Neutrophil (primary cell): ENCODE results near the gene EYS.
"Not testable (repeated sequence)": the region's sequence is repeated elsewhere in the genome, so short reads cannot be mapped to it uniquely, and the experiment has no call there.

ENCODE experiments used
- H3K27ac ChIP-seq: fragments of 200-600 bp; sonication (generic); 2 replicates; pipeline ENCODE4 v1.5.1; 2016; ENCODE audit warnings: mild to moderate bottlenecking, moderate library complexity
- H3K27me3 ChIP-seq: fragments of 200-600 bp; sonication (generic); 2 replicates; pipeline ENCODE4 v1.6.0; 2016; ENCODE audit warnings: mild to moderate bottlenecking
- H3K36me3 ChIP-seq: fragments of 200-600 bp; sonication (generic); 2 replicates; pipeline ENCODE4 v1.5.1; 2017
- H3K4me1 ChIP-seq, 2 experiments: fragments of 200-600 bp in 1 of 2; sonication (generic) in 1 of 2; 1 replicate in 1 of 2; 2 replicates in 1 of 2; pipeline versions ENCODE4 v1.5.1 to v1.6.1; 2013 to 2016; ENCODE audit warnings: low read depth in 1 of 2, low read length in 1 of 2, mild to moderate bottlenecking in 1 of 2, moderate library complexity in 1 of 2; ENCODE audit not compliant: control insufficient read depth in 1 of 2, insufficient read depth in 1 of 2
- H3K4me3 ChIP-seq, 2 experiments: fragments of 200-600 bp in 1 of 2; sonication (generic) in 1 of 2; 1 replicate in 1 of 2; 2 replicates in 1 of 2; pipeline ENCODE4 v1.5.1; 2013 to 2016; ENCODE audit warnings: low read depth in 1 of 2, low read length in 1 of 2, mild to moderate bottlenecking in 1 of 2, moderate library complexity in 1 of 2
- H3K9me3 ChIP-seq: fragments of 200-600 bp; sonication (generic); 2 replicates; pipeline ENCODE4 v1.5.1; 2016
- CTCF ChIP-seq: fragments of 200-600 bp; sonication (generic); IDR thresholded peaks from 2 replicates; pipeline ENCODE4 v1.5.1; 2016; ENCODE audit warnings: antibody characterized with exemption

Gene EYS

DNA sequence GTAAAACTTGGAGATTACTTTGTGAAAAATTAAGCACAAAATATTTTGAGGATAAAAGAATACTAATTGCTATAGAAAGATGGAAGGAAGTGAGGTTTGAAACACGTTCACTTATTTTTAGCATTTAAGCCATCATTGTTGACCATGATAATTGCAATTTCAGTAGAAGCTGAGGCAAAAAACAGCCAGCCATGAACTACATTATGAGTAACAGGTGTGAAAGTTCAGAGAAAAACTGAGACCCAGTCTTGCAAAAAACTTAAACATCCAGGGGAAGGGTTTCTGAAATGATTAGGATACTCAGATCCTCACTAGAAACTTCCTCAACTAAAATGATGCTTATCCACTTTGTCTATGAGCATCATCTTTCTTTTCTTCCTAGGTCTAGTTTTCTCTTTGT, 1452.0 kb downstream of the EYS start:
- no peak for TF ChIP-seq CTCF
- Histone ChIP-seq H3K27me3 (no peaks in the 10 kb centered on the region), H3K27ac (no peak overlapping the region), H3K4me1 (no peaks in the 10 kb centered on the region), H3K36me3 (no peaks in the 10 kb centered on the region), H3K9me3 (no peaks in the 10 kb centered on the region), H3K4me3 (no peak overlapping the region)

DNA sequence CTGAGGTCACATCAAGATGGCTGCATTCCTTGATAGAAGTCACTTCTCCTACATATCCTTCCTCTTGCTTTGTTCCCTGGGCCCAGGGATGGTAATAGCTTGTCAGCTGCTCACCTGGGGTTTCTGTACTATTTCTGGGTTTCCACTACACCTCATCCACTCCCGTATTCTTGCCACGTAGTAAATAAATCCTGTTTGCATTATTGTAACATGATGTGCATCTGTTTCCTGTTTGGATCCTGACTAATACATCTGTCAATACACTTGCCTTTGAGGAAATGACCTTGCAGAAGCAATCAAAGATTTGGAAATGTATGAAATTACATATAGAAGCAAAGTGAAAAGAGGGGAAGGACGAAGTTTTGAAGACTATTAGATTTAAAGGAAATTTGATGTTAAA, 1452.5 kb downstream of the EYS start:
- Histone ChIP-seq H3K27ac (no peak overlapping the region), H3K36me3 (no peaks in the 10 kb centered on the region), H3K27me3 (no peaks in the 10 kb centered on the region), H3K4me1 (no peaks in the 10 kb centered on the region), H3K9me3 (no peaks in the 10 kb centered on the region), H3K4me3 (no peak overlapping the region)
- TF ChIP-seq CTCF: no peak

DNA sequence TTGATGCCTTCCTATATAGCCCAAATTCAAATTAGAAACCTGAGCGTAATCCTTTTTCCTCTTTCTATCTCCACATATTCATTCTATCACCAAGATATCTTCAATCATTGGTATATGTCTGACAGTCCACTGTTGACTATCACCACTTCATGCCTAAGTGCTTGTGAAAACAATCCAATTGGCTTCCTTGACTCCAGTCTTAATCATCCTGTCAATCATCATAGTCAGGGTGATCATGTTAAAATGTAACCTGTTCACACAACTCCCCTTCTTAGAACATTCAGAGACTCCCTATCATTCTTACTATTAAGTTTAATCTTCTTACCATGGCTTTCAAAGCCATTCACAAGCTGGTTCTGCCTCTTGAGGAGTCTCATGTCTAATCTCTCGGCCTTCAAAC, 1454.8 kb downstream of the EYS start:
- Histone ChIP-seq H3K4me1 (no peaks in the 10 kb centered on the region), H3K9me3 (no peaks in the 10 kb centered on the region), H3K4me3 (no peak overlapping the region), H3K27ac (no peak overlapping the region), H3K27me3 (no peaks in the 10 kb centered on the region), H3K36me3 (no peaks in the 10 kb centered on the region)
- no peak for TF ChIP-seq CTCF

DNA sequence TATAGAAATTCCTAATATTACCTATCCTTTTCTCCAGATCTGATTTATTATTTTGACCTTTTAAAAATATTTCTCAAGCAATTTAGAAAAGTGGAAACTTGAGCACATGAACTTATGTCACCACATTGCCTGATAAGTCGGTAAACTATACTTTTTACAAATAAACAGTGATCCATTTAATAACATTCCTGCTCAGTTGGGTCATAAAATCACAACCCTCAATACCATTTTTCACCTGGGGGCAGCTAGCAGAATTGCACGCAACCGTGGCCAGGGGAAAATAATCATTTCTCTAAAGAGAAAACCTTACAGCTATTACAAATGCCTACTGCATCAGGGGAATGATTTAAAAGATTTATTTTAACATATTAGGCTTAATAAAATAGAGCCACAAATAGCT, 1456.9 kb downstream of the EYS start:
- Histone ChIP-seq H3K36me3 (no peaks in the 10 kb centered on the region), H3K9me3 (no peaks in the 10 kb centered on the region)

DNA sequence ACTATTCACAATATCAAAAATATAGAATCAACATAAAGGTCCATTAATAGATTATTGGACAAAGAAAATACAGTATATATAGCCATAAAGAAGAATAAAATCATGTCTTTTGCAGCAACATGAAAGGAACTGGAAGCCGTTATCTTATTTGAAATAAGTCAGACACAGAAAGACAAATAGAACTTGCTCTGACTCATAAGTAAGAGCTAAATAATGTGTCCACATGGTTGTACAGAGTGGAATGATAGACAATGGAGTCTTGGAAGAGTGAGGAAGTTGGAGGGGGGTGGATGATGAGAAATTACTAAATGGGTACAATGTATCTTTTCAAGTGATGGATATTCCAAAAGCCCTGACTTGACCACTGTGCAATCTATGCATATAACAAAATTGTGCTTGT, 1457.9 kb downstream of the EYS start:
- H3K27me3 ChIP-seq: no peaks in the 10 kb centered on the region
- H3K27ac ChIP-seq: no peak overlapping the region
- H3K36me3 ChIP-seq: no peaks in the 10 kb centered on the region
- TF ChIP-seq CTCF: no peak
- no peak overlapping the region for H3K4me3 ChIP-seq
- H3K4me1 ChIP-seq: no peaks in the 10 kb centered on the region
- no peaks in the 10 kb centered on the region for H3K9me3 ChIP-seq

More for the DNA sequence above, 1456.9 kb downstream of the EYS start:
- H3K4me1 ChIP-seq: no peaks in the 10 kb centered on the region
- H3K27ac ChIP-seq: no peak overlapping the region
- no peaks in the 10 kb centered on the region for H3K27me3 ChIP-seq
- no peak for TF ChIP-seq CTCF
- no peak overlapping the region for H3K4me3 ChIP-seq

- no peaks in the 10 kb centered on the region for H3K4me1 ChIP-seq
- H3K9me3 ChIP-seq: no peaks in the 10 kb centered on the region
- no peaks in the 10 kb centered on the region for H3K27me3 ChIP-seq
- H3K27ac ChIP-seq: no peak overlapping the region
- no peaks in the 10 kb centered on the region for H3K36me3 ChIP-seq
- TF ChIP-seq CTCF: no peak
- no peak overlapping the region for H3K4me3 ChIP-seq
These were observed 1463.4 kb downstream of the EYS start for GRCh38 chr6:64243618-64244017.

- not testable (repeated sequence) for H3K27ac ChIP-seq, H3K4me3 ChIP-seq, H3K9me3 ChIP-seq, H3K4me1 ChIP-seq, H3K27me3 ChIP-seq, H3K36me3 ChIP-seq
These were observed 1468.1 kb downstream of the EYS start for GRCh38 chr6:64238908-64239307.
